ENCODE measurements around the gene PRR13.

- no peak for TF ChIP-seq EZH2 (IDR thresholded peaks at IDR 0.05)
- no peak for TF ChIP-seq CTCF (IDR thresholded peaks at IDR 0.05)
- TF ChIP-seq EZH2phosphoT487 (IDR thresholded peaks at IDR 0.05): no peak
These were observed 30.6 kb downstream of the PRR13 start for GRCh38 chr12:53472056-53472582.

Measured in neural progenitor cell (in vitro differentiated cells).